ENCODE results near the gene TEDC1. TPM values are rescaled to one million over a fixed set of nuclear protein-coding genes. Genes with fewer than 3 reads are reported as not detected.

TEDC1 gene
- total RNA-seq, 2 donors from 2014 or later: 3.5 to 3.9 TPM

GRCh38 chr14:105445901-105446845 is 44.9 kb upstream of the TEDC1 start:
- Histone ChIP-seq H3K9me3 (no peaks in the 10 kb centered on the region), H3K4me1 (peaks cover 0 to 33% of the 10 kb centered on the region in 2 donors), H3K4me3 (no peak overlapping the region), H3K27me3 (no peaks in the 10 kb centered on the region), H3K36me3 (peaks cover 27% of the 10 kb centered on the region), H3K27ac (no peak overlapping the region)
- no peak for DNase-seq (ENCODE audit: low spot score)
- no peak for TF ChIP-seq CTCF (IDR thresholded peaks at IDR 0.05)

- H3K4me1 ChIP-seq: peaks cover 0 to 33% of the 10 kb centered on the region in 2 donors
- TF ChIP-seq CTCF (IDR thresholded peaks at IDR 0.05): no peak
- no peak for DNase-seq (ENCODE audit: low spot score)
- no peaks in the 10 kb centered on the region for H3K9me3 ChIP-seq
- H3K27ac ChIP-seq: no peak overlapping the region
- no peaks in the 10 kb centered on the region for H3K27me3 ChIP-seq
- peaks cover 28% of the 10 kb centered on the region for H3K36me3 ChIP-seq
- H3K4me3 ChIP-seq: no peak overlapping the region
Measured at GRCh38 chr14:105446971-105447370, 44.1 kb upstream of the TEDC1 start.

GRCh38 chr14:105447651-105448640 is 43.1 kb upstream of the TEDC1 start:
- peaks cover 19% of the 10 kb centered on the region for H3K36me3 ChIP-seq
- DNase-seq (ENCODE audit: low spot score): no peak
- H3K4me1 ChIP-seq: peaks cover 0 to 33% of the 10 kb centered on the region in 2 donors
- H3K27me3 ChIP-seq: no peaks in the 10 kb centered on the region
- H3K9me3 ChIP-seq: no peaks in the 10 kb centered on the region
- H3K4me3 ChIP-seq: no peak overlapping the region
- H3K27ac ChIP-seq: peak overlapping the region; percentile 4 to 64
- TF ChIP-seq CTCF (IDR thresholded peaks at IDR 0.05): no peak

- H3K4me1 ChIP-seq: peaks cover 0 to 33% of the 10 kb centered on the region in 2 donors
- H3K4me3 ChIP-seq: no peak overlapping the region
- DNase-seq (ENCODE audit: low spot score): peak; percentile 78
- H3K36me3 ChIP-seq: peaks cover 14% of the 10 kb centered on the region
- no peaks in the 10 kb centered on the region for H3K9me3 ChIP-seq
- peak overlapping the region; percentile 4 to 64 for H3K27ac ChIP-seq
- no peaks in the 10 kb centered on the region for H3K27me3 ChIP-seq
- TF ChIP-seq CTCF (IDR thresholded peaks at IDR 0.05): peak; percentile 90 to 98
Measured at GRCh38 chr14:105448706-105449111, 42.3 kb upstream of the TEDC1 start.

- no peak for DNase-seq (ENCODE audit: low spot score)
- Histone ChIP-seq H3K9me3 (no peaks in the 10 kb centered on the region), H3K27ac (peak overlapping the region; percentile 4 to 64), H3K36me3 (peaks cover 19% of the 10 kb centered on the region), H3K4me3 (no peak overlapping the region), H3K4me1 (peaks cover 0 to 33% of the 10 kb centered on the region in 2 donors), H3K27me3 (no peaks in the 10 kb centered on the region)
- no peak for TF ChIP-seq CTCF (IDR thresholded peaks at IDR 0.05)
Measured at GRCh38 chr14:105449276-105450122, 41.5 kb upstream of the TEDC1 start.

All from right atrium auricular region (tissue), 2 donors.